HG03108 (cell line): ENCODE measurements around the gene PHLDA1.

Source experiments
- ATAC-seq: cut with Tn5 transposase; IDR thresholded peaks from one replicate; pipeline ENCODE4 v1.9.1; 2021; ENCODE audit warnings: moderate library complexity; ENCODE audit not compliant: unreplicated experiment

The PHLDA1 gene

GRCh38 chr12:76038176-76038575 is 6.6 kb upstream of the PHLDA1 start:
- ATAC-seq = no peak

DNA sequence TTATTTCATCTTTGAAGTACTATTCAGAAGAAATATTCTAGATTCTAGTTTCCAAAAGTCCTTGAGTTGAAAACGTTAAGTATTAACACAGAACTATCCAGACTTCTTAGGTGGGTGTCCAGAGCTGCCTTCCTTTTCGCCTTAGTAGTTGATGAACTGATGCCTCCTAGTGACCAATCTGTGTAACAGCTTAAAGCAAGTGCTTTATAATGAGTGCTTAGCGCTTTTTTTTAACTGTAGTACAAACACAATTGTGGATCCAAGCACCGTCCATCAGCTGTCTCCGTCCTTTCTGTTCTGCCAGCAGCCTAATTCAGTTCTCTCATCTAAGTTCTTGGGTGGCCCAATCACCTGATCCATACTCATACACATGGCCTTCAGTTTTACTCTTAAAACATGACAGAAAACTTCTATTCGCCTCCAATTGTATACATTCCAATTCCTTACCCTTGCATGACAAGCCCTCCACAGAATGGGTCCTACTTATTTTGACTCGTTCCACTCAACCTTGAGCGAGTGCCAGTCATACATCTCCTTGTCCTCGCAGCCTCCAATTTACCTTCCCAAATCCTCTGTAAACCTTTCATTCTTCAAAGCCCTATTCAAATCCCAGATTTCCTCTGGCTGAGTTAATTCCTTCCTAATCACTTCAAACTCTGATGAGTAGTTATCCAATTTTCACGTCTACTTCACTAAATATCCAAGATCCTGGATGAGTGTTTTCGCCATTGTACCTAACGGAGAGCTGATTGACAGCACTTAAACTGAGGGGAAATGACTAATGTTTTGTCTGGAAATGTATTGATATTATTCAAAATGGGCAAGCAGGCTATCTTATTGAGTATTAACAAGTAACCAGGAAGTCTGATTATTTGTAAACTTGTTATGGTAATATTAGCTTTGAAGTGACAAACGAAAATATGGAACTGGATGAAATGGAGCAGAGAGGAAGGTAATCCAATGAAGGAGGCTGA is 5.8 kb upstream of the PHLDA1 start:
- peak; percentile 62 for ATAC-seq

- no peak for ATAC-seq
These were observed 3.5 kb upstream of the PHLDA1 start for GRCh38 chr12:76035045-76035444.

- ATAC-seq = no peak
These were observed 1.8 kb upstream of the PHLDA1 start for GRCh38 chr12:76033081-76034011.

DNA sequence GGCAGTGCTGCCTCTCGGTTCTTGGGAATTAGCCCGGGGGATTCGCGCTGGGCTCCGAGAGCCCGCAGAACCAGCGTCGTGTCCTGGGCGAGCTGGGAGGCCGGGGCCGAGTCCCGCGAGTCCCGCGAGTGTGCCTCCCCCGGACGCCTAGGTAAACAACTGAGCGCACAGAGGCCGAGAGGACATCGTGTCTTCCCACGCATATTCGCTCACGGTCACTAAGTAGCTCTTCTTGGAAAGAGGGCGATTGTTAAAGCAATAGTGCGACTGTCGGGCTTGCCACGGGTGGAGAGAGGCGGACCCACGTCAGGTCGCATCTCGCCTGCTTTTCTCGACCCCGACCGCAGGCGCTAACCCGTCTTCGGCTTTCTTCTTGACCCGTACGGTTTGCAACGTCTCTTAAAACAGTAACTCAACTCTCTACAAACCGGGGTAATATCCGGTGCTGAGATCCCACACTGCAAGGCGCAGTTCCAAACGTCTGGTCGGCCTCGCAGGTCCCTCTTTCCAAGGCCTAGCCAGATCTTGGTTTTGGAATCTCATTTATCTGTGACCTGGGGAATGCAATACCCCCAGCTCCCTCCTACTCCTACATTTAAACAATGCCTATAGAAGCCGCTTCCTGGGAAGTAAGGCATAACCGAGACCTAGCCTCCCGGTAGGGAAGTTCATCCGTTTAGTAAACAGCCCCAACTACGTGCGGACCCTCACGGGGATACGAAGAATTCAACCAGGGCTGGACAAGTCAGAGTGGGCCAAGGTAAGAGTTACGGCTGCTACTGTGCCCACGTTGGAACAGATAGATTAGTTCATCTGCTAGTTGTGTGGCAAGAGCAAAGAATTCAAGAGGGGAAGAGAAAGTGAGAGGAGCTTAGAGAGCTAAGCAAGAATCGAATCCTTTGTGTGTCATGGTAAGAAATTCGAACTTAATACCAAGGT is 736 bp upstream of the PHLDA1 start:
- ATAC-seq = peak; percentile 20

DNA sequence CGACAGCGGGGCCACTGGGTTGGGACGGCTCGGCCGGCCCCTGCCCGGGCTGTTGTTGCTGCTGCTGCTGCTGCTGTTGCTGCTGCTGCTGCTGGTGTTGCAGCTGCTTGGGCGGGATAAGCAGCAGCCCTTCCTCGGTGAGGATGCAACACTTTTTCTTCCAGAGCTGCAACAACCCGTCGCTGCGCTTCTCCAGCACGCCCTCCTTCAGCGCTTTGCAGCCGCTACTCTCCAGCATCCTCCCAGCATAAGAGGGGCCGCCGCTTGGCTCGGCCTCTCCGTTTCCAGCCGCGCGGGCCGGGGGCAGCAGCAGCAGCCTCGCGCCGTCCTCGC is 529 bp downstream of the PHLDA1 start:
- ATAC-seq = no peak

GRCh38 chr12:76030341-76031080 is 1.1 kb downstream of the PHLDA1 start:
- peak; percentile 4 for ATAC-seq

DNA sequence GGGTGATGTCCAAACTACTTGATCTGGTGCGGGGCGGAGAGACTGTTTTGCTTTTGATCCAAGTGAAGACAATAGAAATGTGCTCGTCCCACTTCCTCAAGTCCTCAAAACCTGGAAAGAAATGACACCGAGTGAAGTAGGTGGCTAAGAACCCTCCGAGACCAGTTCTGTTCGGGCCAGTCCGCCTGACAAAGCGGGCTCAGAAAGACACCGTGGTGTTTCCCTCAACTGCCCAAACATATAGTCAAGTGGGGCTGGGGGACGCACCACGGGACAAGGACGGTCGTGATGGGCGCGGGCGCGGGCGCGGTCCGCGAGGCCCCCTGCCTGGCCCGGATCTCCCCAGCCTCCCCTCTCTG is 1.6 kb downstream of the PHLDA1 start:
- ATAC-seq = no peak

DNA sequence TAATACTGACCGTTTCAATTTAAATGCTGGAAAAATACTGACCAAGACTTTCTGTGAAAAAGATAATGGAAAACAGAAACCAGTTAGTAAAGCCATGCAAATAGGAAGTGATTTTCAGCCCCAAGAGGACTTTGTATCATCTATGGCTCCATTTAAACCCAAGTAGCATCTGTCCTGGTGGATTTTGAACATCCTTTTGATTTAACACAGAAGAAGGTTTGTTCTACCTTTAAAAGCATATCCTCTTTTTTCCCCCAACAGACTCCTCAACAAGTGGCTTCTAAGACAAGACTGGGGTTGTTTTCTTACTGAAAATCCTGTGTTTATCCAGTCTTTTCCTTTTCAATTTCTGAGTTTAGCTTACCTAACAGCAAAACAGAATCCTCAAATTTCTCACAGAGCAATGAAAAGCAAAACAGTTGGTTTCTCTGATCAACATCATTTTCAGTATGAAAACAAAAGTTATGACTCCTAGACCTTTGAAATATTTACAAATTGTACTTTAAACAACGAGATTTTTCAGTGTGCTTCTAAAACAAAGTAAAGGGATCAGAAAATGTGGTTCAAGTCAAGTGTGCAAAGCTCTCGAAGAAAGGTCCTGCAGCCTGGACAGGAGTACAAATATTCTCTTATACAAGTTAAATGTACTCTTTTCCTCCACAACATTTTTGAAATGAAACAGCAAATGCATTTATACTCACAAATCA is 2.9 kb downstream of the PHLDA1 start:
- ATAC-seq = no peak

- ATAC-seq = no peak
These were observed 4.9 kb downstream of the PHLDA1 start for GRCh38 chr12:76026643-76027063.

- no peak for ATAC-seq
These were observed 5.7 kb downstream of the PHLDA1 start for GRCh38 chr12:76025601-76026575.

GRCh38 chr12:76024942-76025600 is 6.5 kb downstream of the PHLDA1 start:
- no peak for ATAC-seq

GRCh38 chr12:76024102-76024781 is 7.3 kb downstream of the PHLDA1 start:
- no peak for ATAC-seq

GRCh38 chr12:76023069-76023690 is 8.4 kb downstream of the PHLDA1 start:
- no peak for ATAC-seq

DNA sequence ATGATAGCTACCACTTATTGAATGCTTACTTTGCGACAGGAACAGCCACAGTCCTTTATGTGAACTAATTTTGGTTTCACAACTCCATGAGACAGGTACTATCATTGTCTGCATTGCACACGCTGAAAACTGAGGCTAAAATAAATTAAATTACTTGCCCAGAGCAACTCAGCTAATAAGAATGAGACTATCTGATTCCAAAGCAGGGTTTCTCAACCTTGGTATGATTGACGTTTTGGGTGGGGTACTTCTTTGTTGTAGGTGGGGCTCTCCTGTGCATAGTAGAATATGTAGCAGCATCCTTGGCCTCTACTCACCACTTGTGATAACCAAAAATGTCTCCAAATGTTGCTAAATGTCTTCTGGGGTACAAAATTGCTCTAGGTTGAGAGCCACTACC is 9.1 kb downstream of the PHLDA1 start:
- ATAC-seq = no peak
